ENCODE results near the gene PPM1H.

DNA sequence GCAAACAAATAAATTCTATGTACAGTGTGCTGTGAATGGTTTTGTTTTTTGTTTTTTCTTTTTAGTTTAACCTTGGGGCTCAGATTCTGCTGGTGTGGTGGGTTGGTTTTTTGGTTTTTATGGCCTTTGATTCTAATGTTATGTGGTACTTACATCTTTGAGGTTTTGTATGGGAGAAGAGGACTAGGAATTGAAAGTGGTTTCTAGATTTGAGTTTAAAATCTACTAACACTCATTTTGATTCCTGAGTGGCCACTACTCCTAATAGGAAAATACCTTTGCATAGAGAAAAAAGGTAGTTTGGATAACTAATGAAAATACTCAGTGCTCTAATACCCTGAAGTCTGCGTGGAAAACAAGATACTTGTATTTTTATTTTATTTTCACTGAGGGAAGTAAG, 330.6 kb downstream of the PPM1H start:
- TF ChIP-seq, protein P1, sequence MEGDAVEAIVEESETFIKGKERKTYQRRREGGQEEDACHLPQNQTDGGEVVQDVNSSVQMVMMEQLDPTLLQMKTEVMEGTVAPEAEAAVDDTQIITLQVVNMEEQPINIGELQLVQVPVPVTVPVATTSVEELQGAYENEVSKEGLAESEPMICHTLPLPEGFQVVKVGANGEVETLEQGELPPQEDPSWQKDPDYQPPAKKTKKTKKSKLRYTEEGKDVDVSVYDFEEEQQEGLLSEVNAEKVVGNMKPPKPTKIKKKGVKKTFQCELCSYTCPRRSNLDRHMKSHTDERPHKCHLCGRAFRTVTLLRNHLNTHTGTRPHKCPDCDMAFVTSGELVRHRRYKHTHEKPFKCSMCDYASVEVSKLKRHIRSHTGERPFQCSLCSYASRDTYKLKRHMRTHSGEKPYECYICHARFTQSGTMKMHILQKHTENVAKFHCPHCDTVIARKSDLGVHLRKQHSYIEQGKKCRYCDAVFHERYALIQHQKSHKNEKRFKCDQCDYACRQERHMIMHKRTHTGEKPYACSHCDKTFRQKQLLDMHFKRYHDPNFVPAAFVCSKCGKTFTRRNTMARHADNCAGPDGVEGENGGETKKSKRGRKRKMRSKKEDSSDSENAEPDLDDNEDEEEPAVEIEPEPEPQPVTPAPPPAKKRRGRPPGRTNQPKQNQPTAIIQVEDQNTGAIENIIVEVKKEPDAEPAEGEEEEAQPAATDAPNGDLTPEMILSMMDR (conservative IDR thresholded peaks at IDR 0.05): no peak
- no peak for TF ChIP-seq ZFX (IDR thresholded peaks at IDR 0.05)

Measured in C4-2B (cell line).